B cell (primary cell): ENCODE data around the gene MBNL2. TPM values are rescaled to one million over a fixed set of nuclear protein-coding genes. Genes with fewer than 3 reads are reported as not detected.

Experiments used
- ATAC-seq: fragments of 200-7000 bp; cut with Tn5 transposase; one replicate; pipeline ENCODE4 v1.10.0; 2021; ENCODE audit warnings: low read depth, mild to moderate bottlenecking, moderate number of reproducible peaks, moderate library complexity
- CTCF ChIA-PET: fragments of 350-600 bp; sonication (Branson Sonifier 250); formaldehyde crosslinking; loops from one replicate; lab custom pipeline; 2021; ENCODE audit warnings: antibody characterized with exemption, inconsistent platforms; lab: Charles Lee
- POLR2A ChIA-PET: fragments of 350-600 bp; sonication (Branson Sonifier 250); formaldehyde crosslinking; loops from one replicate; lab custom pipeline; 2021; ENCODE audit warnings: antibody characterized with exemption; lab: Charles Lee
- DNase-seq: peaks from one replicate; pipeline ENCODE4 v3.0.0; 2013
- H2AFZ ChIP-seq: 2 replicates; pipeline ENCODE4 v1.6.1; 2012; ENCODE audit warnings: mild to moderate bottlenecking, low read depth, low read length; ENCODE audit not compliant: insufficient read depth, poor library complexity, severe bottlenecking
- H3K27ac ChIP-seq, 2 donors: 1 replicate in 1 of 2; 2 replicates in 1 of 2; pipeline ENCODE4 v1.5.1; 2012 to 2013; ENCODE audit warnings: low read length in 2 of 2, mild to moderate bottlenecking in 2 of 2, moderate library complexity in 1 of 2
- H3K27me3 ChIP-seq, 4 experiments: fragments of 200-600 bp in 1 of 4; sonication (generic) in 1 of 4; replicated peaks in 1 of 4; 1 replicate in 2 of 4; 2 replicates in 2 of 4; pipeline versions ENCODE4 v1.6.1 to v1.7.0; 2013 to 2016; ENCODE audit warnings: low read length in 3 of 4, mild to moderate bottlenecking in 2 of 4, mixed read lengths in 1 of 4, moderate library complexity in 1 of 4; ENCODE audit not compliant: insufficient read depth in 4 of 4, control insufficient read depth in 3 of 4; ENCODE audit errors: control extremely low read depth in 1 of 4
- H3K36me3 ChIP-seq, 2 experiments: replicated peaks in 1 of 2; 1 replicate in 1 of 2; 2 replicates in 1 of 2; pipeline versions ENCODE4 v1.6.1 to v1.7.1; 2013; ENCODE audit warnings: low read length in 1 of 2; ENCODE audit not compliant: insufficient read depth in 2 of 2, control insufficient read depth in 1 of 2; ENCODE audit errors: control extremely low read depth in 1 of 2, extremely low read depth in 1 of 2
- H3K4me1 ChIP-seq, 2 donors: fragments of 200-600 bp in 1 of 2; sonication (generic) in 1 of 2; 1 replicate in 1 of 2; 2 replicates in 1 of 2; pipeline versions ENCODE4 v1.5.1 to v1.6.1; 2013 to 2017; ENCODE audit warnings: low read length in 2 of 2; ENCODE audit not compliant: control insufficient read depth in 2 of 2, insufficient read depth in 2 of 2
- H3K4me2 ChIP-seq: replicated peaks from 2 replicates; pipeline ENCODE3; 2012; ENCODE audit warnings: mild to moderate bottlenecking, low read depth, low read length; ENCODE audit not compliant: poor library complexity, severe bottlenecking
- H3K4me3 ChIP-seq, 5 experiments: fragments of 200-600 bp in 1 of 5; sonication (generic) in 1 of 5; 1 replicate in 3 of 5; 2 replicates in 2 of 5; pipeline versions ENCODE4 v1.5.1 to v1.7.0; 2011 to 2016; ENCODE audit warnings: low read length in 4 of 5, mild to moderate bottlenecking in 4 of 5, low read depth in 2 of 5, control low read depth in 1 of 5, moderate library complexity in 1 of 5; ENCODE audit not compliant: insufficient read depth in 1 of 5; ENCODE audit errors: control extremely low read depth in 1 of 5, extremely low read depth in 1 of 5
- H3K79me2 ChIP-seq: fragments of 200-600 bp; sonication (generic); one replicate; pipeline ENCODE4 v1.6.0; 2016; ENCODE audit warnings: low read length; ENCODE audit not compliant: control insufficient read depth, insufficient read depth
- H3K9ac ChIP-seq: fragments of 200-600 bp; sonication (generic); 2 replicates; pipeline ENCODE4 v1.6.1; 2017; ENCODE audit warnings: mild to moderate bottlenecking, low read length, moderate library complexity
- H3K9me3 ChIP-seq, 3 donors: one replicate each; pipeline versions ENCODE4 v1.6.1 to v1.7.1; 2013; ENCODE audit warnings: low read length in 2 of 3; ENCODE audit not compliant: control insufficient read depth in 2 of 3, insufficient read depth in 1 of 3; ENCODE audit errors: control extremely low read depth in 1 of 3
- H4K20me1 ChIP-seq: 2 replicates; pipeline ENCODE4 v1.6.0; 2012; ENCODE audit warnings: mild to moderate bottlenecking, low read length; ENCODE audit not compliant: insufficient read depth, control insufficient read depth, poor library complexity, severe bottlenecking
- H3K27ac Mint-ChIP-seq: one replicate; pipeline ENCODE4 v1.8.0; 2021; ENCODE audit warnings: mixed read lengths
- H3K27me3 Mint-ChIP-seq: one replicate; pipeline ENCODE4 v1.8.0; 2021; ENCODE audit warnings: mixed read lengths
- H3K4me1 Mint-ChIP-seq: one replicate; pipeline ENCODE4 v1.8.0; 2021; ENCODE audit warnings: mixed read lengths
- H3K4me3 Mint-ChIP-seq: one replicate; pipeline ENCODE4 v1.8.0; 2021; ENCODE audit warnings: mixed read lengths
- H3K9me3 Mint-ChIP-seq: one replicate; pipeline ENCODE4 v1.8.0; 2022; ENCODE audit warnings: mixed read lengths; ENCODE audit not compliant: insufficient read depth
- CTCF ChIP-seq: fragments of 200-600 bp; IDR thresholded peaks from one replicate; pipeline ENCODE4 v1.8.0; 2022; ENCODE audit warnings: antibody characterized with exemption, mild to moderate bottlenecking
- EZH2 ChIP-seq: IDR thresholded peaks from 2 replicates; pipeline ENCODE4 v1.6.1; 2012; ENCODE audit warnings: borderline replicate concordance, low read depth, mild to moderate bottlenecking, moderate library complexity, low read length; ENCODE audit not compliant: insufficient read depth, poor library complexity, severe bottlenecking
- WGBS: methylation state at CpG from one replicate; pipeline ENCODE4 v1.1.5; 2013; ENCODE audit warnings: missing lambda C conversion rate; ENCODE audit not compliant: insufficient coverage; 5-methylcytosine and 5-hydroxymethylcytosine counted together
- intact Hi-C: fragments of 100-400 bp; cut with micrococcal nuclease; formaldehyde crosslinking; loops from one replicate; pipeline ENCODE4 v1.10.0; 2022
- polyA plus RNA-seq: library from polyadenylated mRNA; depleted of rRNA; stranded (reverse); fragments of >200 nt; gene quantifications from 2 replicates; pipeline ENCODE4 v1.2.3, GENCODE V29; 2012
- total RNA-seq, 2 donors: library from RNA; stranded (reverse); fragments of 120-200 nt in 1 of 2; gene quantifications; 1 replicate in 1 of 2; 2 replicates in 1 of 2; pipeline versions ENCODE4 v1.2.3 to v1.2.4, GENCODE V29; 2013 to 2022

Gene MBNL2
- total and polyA plus RNA-seq, 2 donors (not counting 1 experiment from before 2014, with no cell fraction given) = 6.9 to 50.1 TPM

DNA sequence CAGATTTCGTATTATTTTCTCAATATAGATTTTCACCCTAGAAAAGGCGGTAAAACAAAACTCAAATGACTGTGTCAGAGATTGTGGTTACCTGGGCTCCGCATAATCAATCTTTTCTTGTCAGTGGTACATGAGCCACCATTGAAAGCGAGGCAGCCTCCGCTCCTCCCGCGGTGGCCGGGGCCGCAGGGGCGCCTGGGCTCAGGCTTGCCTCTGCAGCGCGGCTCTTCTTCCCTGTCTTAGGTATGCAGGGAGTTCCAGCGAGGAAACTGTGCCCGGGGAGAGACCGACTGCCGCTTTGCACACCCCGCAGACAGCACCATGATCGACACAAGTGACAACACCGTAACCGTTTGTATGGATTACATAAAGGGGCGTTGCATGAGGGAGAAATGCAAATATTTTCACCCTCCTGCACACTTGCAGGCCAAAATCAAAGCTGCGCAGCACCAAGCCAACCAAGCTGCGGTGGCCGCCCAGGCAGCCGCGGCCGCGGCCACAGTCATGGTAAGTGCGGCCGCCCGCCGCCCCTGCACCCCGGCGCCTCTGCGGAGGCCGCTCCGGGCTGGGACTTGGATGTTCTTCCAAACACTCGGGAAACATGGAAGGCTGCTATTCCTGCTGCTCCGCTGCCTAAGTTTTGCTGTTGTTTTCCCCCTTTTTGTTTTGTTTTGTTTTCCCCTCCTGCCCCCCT lies 124.6 kb downstream of the MBNL2 start:
- Histone ChIP-seq H3K9ac (no peak overlapping the region), H3K4me2 (no peak overlapping the region), H3K79me2 (no peaks in the 10 kb centered on the region), H2AFZ (no peak overlapping the region), H4K20me1 (peaks cover 2% of the 10 kb centered on the region), H3K27ac (no peak overlapping the region), H3K4me1 (no peaks in the 10 kb centered on the region), H3K9me3 (no peaks in the 10 kb centered on the region), H3K36me3 (peaks cover 6 to 58% of the 10 kb centered on the region in 2 experiments), H3K4me3 (no peak overlapping the region), H3K27me3 (no peaks in the 10 kb centered on the region)
- 97% methylated on average over 37 of the region's 39 CpGs for WGBS
- no peak overlapping the region for H3K27ac Mint-ChIP-seq
- DNase-seq (no peak), ATAC-seq (no peak)
- intact Hi-C loops = loop anchor here (10.0 kb wide), 1 partner anchor 122 kb away; the partner anchor contains the start of gene MBNL2
- no peak overlapping the region for H3K4me3 Mint-ChIP-seq
- TF ChIP-seq EZH2 = no peak
- TF ChIP-seq CTCF = no peak
- no peaks in the 10 kb centered on the region for H3K9me3 Mint-ChIP-seq
- POLR2A ChIA-PET = no interaction called here
- H3K4me1 Mint-ChIP-seq = no peaks in the 10 kb centered on the region
- CTCF ChIA-PET = interaction anchor here (3.7 kb wide), 1 partner anchor 237 kb away, joined by 31 read pairs; no protein-coding TSS in a partner anchor
- no peaks in the 10 kb centered on the region for H3K27me3 Mint-ChIP-seq

DNA sequence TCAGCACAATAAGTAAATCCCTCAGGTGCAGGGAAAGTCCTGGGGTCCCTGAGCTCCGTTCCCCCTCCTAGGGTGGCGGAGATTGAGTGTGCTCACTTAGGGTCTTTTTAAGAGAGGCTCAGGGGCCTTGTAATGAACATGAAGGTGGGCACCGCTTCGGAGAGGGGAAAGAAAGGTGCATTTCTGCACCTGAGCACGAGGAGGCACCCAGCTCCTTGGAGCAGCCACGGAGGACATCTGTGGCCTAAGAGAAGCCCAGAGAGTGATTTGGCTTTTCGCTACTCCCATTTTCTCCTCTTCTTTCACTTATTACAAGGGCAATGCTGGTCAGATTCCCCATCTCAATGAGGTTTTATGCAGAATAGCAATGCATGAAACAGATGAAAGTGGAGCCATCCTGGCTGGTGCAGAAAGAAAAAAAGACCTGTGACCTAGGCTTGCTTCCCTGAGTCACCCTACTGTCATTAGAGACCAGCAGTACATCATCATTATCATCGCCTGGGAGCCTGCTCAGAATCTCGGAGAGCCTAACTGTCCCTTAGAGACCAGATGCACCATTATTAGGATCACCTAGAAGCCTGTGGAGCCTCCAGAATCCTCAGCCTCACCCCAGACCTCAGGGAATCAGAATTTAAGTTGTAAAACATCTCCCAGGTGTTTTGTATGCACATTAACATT lies 125.3 kb downstream of the MBNL2 start:
- H3K9me3 Mint-ChIP-seq = no peaks in the 10 kb centered on the region
- TF ChIP-seq EZH2 = no peak
- no peak for TF ChIP-seq CTCF
- H2AFZ ChIP-seq = no peak overlapping the region
- H3K4me1 Mint-ChIP-seq = no peaks in the 10 kb centered on the region
- no peaks in the 10 kb centered on the region for H3K27me3 ChIP-seq
- DNase-seq = no peak
- H3K4me1 ChIP-seq = no peaks in the 10 kb centered on the region
- POLR2A ChIA-PET = no interaction called here
- no peak overlapping the region for H3K27ac Mint-ChIP-seq
- no peak for ATAC-seq
- no peaks in the 10 kb centered on the region for H3K27me3 Mint-ChIP-seq
- no peaks in the 10 kb centered on the region for H3K9me3 ChIP-seq
- peaks cover 6 to 65% of the 10 kb centered on the region in 2 experiments for H3K36me3 ChIP-seq
- no peak overlapping the region for H3K4me2 ChIP-seq
- 97% methylated on average over 5 of the region's 9 CpGs for WGBS
- H4K20me1 ChIP-seq = no peaks in the 10 kb centered on the region
- H3K4me3 ChIP-seq = no peak overlapping the region
- H3K4me3 Mint-ChIP-seq = no peak overlapping the region
- CTCF ChIA-PET = interaction anchor here (3.7 kb wide), 1 partner anchor 237 kb away, joined by 31 read pairs; no protein-coding TSS in a partner anchor
- no peak overlapping the region for H3K9ac ChIP-seq
- no peak overlapping the region for H3K27ac ChIP-seq
- intact Hi-C loops = loop anchor here (10.0 kb wide), 1 partner anchor 123 kb away; the partner anchor contains the start of gene MBNL2
- H3K79me2 ChIP-seq = no peaks in the 10 kb centered on the region
